Midbrain (tissue), 1 donor: ENCODE measurements around the gene ARMC9.
A peak's percentile ranks its signal among the peaks of the same experiment; 100 is the strongest.
"Not testable (repeated sequence)": the region's sequence is repeated elsewhere in the genome, so short reads cannot be mapped to it uniquely, and the experiment has no call there.

Experiments used
- DNase-seq: peaks from one replicate; lab custom pipeline; 2025; lab: John Stamatoyannopoulos, UW

The ARMC9 gene

GRCh38 chr2:231342061-231342711 lies 143.8 kb downstream of the ARMC9 start:
- DNase-seq: peak; percentile 7

GRCh38 chr2:231343006-231343710 lies 144.7 kb downstream of the ARMC9 start:
- DNase-seq: no peak

DNA sequence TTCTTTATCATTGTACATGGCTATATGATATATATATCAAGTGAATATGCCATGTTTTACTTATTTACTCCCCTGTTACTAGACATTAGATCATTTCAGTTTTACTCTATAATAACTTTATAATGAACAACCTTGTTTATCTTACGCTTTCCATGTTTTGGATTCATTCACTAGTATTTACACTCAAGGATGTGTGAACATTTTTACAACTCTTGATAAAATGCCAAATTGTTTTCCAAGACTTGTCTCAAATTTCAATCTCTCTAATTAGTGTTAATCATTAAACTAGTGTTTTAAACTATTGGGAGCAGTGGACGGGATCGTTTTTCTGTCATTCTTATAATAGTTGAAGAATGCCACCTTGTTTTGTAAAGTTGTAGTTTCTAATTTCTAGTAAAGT lies 145.6 kb downstream of the ARMC9 start:
- no peak for DNase-seq

GRCh38 chr2:231344851-231345250 lies 146.4 kb downstream of the ARMC9 start:
- DNase-seq: no peak

- DNase-seq: no peak
These were observed 148.7 kb downstream of the ARMC9 start for GRCh38 chr2:231347081-231347480.

- DNase-seq: no peak
These were observed 149.2 kb downstream of the ARMC9 start for GRCh38 chr2:231347638-231348037.

DNA sequence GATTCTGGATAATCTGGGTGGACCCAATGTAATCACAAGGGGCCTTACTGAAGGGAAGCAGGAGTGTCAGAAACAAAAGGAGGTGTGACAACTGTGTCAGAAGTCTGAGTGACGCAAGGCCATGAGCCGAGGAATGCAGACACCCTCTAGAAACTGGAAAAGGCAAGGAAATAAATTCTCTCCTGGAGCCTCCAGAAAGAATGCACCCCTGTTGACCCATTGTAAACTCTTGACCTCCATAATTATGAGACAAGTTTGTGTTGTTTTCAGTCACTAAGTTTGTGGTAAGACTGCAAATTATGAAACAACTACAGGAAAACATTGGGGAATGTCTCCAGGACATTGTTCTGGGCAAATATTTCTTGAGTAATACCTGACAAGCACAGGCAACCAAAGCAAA lies 149.7 kb downstream of the ARMC9 start:
- no peak for DNase-seq

DNA sequence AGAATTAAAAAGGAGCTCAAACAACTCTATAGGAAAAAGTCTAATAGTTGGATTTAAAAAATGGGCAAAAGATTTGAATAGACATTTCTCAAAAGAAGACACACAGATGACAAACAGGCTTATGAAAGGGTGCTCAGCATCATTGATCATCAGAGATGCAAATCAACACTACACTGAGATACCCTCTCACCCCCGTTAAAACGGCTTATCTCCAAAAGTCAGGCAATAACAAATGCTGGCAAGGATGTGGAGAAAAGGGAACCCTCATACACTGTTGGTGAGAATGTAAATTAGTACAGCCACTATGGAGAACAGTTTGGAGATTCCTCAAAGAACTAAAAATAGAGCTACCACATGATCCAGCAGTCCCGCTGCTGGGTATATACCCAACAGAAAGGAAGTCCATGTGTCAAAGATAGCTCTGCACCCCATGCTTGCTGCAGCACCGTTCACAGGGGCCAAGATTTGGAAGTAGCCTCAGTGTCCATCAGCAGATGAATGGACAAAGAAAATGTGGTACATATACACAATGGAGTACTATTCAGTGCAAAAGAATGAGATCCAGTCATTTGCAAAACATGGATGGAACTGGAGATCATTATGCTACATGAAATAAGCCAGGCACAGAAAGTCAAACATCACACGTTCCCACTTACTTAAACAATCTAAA lies 150.4 kb downstream of the ARMC9 start:
- peak; percentile 78 for DNase-seq

GRCh38 chr2:231349374-231349735 lies 150.9 kb downstream of the ARMC9 start:
- not testable (repeated sequence) for DNase-seq

DNA sequence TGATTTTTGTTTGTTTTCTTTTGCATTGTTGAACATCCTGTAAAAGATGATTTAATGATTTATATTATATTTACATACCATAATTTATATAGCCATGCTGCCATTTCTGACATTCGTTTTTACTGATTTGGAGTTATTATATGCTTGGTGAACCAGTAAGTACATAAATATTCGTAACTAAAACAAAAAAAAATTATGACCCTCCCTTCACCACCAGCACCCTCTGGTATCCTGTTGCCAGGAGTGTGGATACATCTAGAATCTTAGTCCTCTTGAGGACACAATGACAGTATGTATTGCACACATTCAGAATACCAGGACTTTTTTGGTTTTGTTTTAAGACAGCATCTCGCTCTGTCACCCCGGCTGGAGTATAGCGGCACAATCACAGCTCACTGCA lies 153.2 kb downstream of the ARMC9 start:
- no peak for DNase-seq

GRCh38 chr2:231353469-231353868 lies 155.0 kb downstream of the ARMC9 start:
- DNase-seq: no peak

DNA sequence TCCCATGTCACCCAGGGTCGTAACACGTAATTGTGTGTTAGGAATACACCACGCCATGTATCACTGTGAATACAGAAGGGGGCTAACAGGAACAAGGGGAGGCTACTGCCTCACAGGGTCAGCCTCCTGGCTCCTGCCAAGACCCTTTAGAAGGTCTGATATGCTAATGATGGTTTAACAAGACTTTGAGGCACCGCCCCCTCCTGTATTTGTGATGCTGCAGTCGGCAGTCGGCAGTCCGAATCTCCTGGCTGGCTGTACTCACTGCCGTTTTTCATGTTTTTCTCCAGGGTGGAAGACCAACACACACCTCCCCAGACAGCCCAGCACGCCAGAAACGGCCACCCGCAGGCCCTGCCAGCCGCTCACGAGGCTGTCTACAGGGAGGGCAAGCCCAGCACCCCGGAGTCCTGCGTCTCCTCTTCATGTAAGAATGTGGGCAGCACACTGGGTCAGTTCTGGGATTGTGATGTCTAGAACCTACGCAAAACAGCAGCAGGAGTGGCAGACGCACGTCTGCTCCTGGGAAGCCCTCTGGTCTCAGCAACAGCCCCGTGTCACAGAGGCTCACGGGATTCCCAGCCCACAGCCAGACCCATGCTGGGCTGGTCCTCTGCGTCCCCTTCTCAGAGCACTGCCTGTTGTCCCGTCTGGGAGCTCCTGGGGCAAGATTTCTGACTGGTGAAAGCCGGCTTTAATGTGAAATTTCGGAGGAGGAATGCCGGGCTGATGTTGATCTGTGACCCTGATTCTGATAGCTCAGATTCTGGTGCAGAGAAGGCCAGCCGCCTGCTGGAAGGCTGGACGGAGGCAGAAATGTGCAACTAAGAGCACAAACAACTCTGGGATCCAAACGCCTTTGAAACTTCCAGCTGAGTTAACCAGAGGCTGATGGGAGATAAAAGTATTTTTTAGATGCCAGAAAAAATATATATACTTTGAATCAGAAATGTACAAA lies 157.4 kb downstream of the ARMC9 start:
- DNase-seq: no peak

GRCh38 chr2:231356466-231356844 lies 158.0 kb downstream of the ARMC9 start:
- DNase-seq: no peak

GRCh38 chr2:231357048-231357447 lies 158.6 kb downstream of the ARMC9 start:
- DNase-seq: no peak

DNA sequence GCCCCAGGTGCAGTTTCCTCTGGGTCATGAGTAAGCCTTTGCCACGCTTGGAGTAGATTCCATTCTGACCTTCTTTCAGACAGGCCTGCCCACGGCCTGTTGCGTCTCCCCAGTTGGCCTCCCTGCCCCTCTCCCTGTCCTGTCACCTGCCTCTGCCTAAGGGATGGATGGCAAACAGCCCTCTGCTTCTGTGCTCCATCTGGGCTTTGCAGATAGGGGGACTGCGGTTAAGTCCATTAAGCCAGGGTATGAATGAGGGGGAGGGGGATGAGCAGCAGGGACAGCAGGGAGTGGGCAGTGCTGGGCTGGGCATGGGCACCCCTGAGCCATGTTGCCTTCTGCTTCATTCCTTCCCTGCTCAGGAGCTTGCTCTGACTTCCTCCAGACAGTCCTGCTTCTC lies 159.5 kb downstream of the ARMC9 start:
- DNase-seq: no peak

DNA sequence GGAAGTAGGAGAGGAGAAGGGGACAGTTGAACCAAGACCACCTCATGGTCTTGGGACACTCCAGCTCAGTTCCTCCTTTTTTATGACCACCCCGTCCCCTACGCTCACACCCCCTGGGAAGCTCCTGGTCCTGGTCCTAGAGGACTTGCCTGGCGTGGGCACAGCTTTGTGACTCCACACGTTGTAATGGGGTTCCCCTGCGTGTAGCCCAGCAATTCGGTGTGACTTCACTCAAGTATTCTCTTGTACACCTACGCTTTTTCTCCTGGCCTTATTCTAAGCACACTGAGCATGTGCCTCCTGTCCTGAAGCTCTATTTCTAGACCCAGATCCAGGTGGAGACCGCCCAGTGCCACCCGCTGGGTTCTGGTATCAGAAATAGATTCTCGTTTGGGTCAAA lies 161.0 kb downstream of the ARMC9 start:
- no peak for DNase-seq

- DNase-seq: no peak
These were observed 161.5 kb downstream of the ARMC9 start for GRCh38 chr2:231359948-231360347.

DNA sequence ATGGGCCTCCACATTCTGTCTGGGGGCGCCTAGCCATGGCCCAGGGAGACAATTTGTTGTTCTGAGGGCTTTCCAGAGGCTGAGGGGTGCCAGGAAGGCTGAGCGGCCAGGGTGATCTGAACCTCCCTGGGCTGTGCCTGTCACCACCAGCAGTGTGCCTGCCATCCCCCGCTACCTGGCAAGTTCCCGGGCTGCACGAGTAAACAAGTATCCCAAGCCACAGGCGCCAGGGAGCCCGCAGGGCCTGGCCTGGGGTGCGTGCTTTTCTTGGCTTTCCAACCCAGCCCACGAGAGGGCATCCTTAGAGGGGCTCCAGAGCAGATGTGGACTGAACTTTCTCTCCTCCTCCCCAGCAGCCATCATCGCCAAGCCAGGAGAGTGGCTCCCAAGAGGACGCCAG lies 162.0 kb downstream of the ARMC9 start:
- DNase-seq: no peak

DNA sequence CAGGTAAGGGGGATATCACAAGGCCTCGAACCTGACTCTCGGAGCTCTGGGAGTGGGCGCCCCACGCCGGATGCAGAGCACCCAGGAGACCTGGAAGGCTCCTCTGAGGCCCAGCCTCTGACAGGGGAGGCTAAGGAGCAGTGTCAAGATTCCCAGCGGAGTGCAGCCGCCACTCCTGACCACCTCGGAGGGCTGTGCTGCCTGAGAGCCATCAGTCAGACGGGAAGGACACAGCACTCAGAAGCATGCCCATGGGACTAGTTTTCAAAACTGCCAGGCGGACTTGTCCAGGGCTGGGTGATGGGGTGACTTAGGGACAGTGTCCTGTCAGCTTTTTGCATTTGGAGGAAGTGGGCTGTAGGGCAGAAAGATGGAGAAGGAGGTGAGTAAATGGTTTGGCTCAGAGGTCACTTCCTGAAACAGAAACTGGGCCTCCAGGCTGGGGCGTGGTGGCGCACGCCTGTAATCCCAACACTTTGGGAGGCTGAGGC lies 162.5 kb downstream of the ARMC9 start:
- no peak for DNase-seq

DNA sequence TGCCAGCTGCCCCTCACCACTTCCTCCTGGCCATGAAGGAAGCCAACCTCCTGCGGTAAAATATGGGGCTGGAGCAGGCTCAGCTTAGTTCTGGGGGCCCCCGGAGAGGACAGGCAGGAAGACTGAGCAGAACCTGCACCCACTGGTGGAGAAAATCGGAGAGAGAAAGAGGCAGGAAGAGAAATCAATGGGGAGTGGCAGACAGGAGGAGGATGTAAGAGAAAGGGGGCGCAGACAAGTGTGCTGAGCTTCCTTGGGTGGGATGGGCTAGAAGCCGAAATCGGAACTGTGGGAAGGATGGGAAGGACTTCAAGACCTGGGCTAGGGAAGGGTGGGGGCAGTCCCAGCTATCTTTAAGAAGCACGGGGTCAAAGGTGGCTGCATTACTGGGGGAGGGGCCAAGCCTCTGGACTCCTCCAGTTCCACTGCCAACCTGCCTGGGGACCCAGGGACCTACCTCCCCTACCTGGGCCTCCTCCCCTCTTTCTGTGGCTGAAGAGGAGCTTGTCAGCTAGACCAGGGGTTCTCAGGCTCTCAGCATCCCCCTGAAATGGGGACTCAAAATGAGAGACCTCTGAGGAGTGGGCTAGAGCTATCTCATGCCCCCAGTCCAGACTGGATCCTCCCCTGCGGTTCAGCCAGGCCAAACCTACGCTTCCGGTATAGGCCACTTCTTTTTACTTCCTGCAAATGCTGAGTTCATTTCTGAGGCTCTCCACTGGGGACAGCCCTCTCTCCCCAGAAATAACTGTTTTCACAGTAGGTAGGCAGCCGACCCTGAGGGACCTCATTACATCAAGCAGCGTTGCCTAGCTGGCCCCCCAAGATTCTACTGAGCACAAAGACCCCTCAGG lies 163.5 kb downstream of the ARMC9 start:
- DNase-seq: peak; percentile 8

DNA sequence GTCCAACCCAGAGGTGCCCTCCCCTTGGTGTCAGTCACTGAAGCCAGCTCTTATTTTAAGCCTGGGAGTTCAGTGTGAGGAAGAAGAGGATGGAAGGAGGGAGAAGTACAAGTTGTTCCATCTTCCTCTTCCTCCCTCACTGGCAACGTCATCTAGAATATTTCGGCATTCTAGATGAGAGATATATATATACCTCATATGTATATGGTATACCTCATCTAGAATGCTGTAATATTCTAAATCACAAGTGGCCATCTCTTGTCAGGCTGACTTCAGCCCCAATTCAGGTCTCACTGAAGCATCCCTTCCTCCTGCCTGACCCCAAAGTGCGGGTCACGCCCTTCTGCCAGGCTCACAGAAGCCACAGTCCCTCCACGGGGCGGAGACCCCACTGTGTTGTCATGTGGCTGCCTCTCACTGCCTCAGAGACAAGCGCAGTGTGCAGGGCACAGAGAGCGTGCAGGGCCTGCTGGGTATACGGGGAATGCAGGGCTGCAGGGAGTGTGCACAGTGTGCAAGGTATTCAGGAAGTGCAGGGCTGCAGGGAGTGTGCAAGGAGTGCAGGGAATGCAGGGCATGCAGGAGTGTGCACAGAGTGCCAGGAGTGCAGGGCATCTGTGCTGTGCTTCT lies 164.2 kb downstream of the ARMC9 start:
- DNase-seq: no peak
